ENCODE measurements around the gene PADI3.

DNA sequence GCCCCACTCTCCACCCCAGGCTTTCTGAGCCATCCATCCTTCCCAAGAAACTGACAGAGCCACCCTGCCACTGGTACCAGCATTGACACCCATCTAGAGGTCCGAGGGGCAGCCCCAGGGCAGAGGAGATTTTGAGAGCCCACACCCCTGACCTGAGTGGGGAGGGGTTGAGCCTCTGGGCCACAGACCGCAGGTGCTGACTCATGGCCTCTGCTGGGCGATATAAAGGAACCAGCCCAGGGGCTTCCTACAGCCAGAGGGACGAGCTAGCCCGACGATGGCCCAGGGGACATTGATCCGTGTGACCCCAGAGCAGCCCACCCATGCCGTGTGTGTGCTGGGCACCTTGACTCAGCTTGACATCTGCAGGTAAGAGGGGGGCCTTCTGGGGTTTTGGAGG, 59.0 kb downstream of the PADI3 start, which contains the start of gene PADI4:
- TF ChIP-seq GATA2 (IDR thresholded peaks at IDR 0.05; ENCODE audit: low read depth, low read length) (no peak), GATA3 (IDR thresholded peaks at IDR 0.05; ENCODE audit: low read depth, low read length) (no peak)

Measured in SH-SY5Y (cell line).